PFSK-1 (cell line): Measurements from ENCODE around the gene KCNQ1OT1.

Source experiments
- FOXP2 ChIP-seq: optimal IDR thresholded peaks from 2 replicates; pipeline ENCODE3; 2011; ENCODE audit warnings: borderline replicate concordance, control low read depth, inconsistent platforms; ENCODE audit not compliant: insufficient read depth; ENCODE audit errors: extremely low read length, extremely low read depth
- POLR2AphosphoS5 ChIP-seq: IDR thresholded peaks from 2 replicates; pipeline ENCODE4 v1.6.1; 2012; ENCODE audit warnings: low read depth, mild to moderate bottlenecking, control low read depth, low read length, moderate library complexity
- SIN3A ChIP-seq: IDR thresholded peaks from 2 replicates; pipeline ENCODE4 v1.6.1; 2012; ENCODE audit warnings: mild to moderate bottlenecking, low read length, moderate library complexity, borderline replicate concordance; ENCODE audit not compliant: insufficient read depth
- TAF1 ChIP-seq: IDR thresholded peaks from 2 replicates; pipeline ENCODE4 v1.6.1; 2012; ENCODE audit warnings: low read length, control low read depth, borderline replicate concordance; ENCODE audit not compliant: insufficient read depth
- TF ChIP-seq, protein P1 (sequence below), 2 experiments: IDR thresholded peaks; 2 replicates each; pipeline versions ENCODE4 v1.6.1 to v1.8.0; 2011 to 2012; ENCODE audit warnings: low read depth in 2 of 2, low read length in 2 of 2, control low read depth in 1 of 2, inconsistent platforms in 1 of 2, mild to moderate bottlenecking in 1 of 2, moderate library complexity in 1 of 2; ENCODE audit not compliant: insufficient read depth in 1 of 2

The KCNQ1OT1 gene

DNA sequence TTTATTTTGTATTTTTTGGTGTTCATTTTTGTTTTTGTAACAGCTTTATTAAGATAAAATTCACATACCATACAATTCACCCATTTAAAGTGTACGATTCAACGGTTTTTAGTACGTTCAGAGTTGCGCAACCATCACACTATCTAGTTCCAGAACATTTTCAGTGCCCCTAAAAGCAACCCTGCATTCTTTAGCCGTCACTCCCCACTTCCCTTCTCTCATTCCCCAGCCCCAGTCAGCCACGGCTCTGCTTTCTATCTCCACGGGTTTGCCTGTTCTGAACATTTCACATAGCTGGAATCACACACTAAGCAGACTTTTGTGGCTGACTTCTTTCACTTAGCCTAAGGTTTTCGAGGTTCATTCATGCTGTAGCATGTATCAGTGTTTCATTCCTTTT is 9.6 kb upstream of the KCNQ1OT1 start:
- TF ChIP-seq TAF1, result no peak
- no peak for TF ChIP-seq POLR2AphosphoS5
- TF ChIP-seq, protein P1, sequence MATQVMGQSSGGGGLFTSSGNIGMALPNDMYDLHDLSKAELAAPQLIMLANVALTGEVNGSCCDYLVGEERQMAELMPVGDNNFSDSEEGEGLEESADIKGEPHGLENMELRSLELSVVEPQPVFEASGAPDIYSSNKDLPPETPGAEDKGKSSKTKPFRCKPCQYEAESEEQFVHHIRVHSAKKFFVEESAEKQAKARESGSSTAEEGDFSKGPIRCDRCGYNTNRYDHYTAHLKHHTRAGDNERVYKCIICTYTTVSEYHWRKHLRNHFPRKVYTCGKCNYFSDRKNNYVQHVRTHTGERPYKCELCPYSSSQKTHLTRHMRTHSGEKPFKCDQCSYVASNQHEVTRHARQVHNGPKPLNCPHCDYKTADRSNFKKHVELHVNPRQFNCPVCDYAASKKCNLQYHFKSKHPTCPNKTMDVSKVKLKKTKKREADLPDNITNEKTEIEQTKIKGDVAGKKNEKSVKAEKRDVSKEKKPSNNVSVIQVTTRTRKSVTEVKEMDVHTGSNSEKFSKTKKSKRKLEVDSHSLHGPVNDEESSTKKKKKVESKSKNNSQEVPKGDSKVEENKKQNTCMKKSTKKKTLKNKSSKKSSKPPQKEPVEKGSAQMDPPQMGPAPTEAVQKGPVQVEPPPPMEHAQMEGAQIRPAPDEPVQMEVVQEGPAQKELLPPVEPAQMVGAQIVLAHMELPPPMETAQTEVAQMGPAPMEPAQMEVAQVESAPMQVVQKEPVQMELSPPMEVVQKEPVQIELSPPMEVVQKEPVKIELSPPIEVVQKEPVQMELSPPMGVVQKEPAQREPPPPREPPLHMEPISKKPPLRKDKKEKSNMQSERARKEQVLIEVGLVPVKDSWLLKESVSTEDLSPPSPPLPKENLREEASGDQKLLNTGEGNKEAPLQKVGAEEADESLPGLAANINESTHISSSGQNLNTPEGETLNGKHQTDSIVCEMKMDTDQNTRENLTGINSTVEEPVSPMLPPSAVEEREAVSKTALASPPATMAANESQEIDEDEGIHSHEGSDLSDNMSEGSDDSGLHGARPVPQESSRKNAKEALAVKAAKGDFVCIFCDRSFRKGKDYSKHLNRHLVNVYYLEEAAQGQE (IDR thresholded peaks at IDR 0.05; ENCODE audit: insufficient read depth in 1 of 2, low read depth in 2 of 2, low read length in 2 of 2), result no peak
- TF ChIP-seq FOXP2, result no peak
- TF ChIP-seq SIN3A, result no peak

DNA sequence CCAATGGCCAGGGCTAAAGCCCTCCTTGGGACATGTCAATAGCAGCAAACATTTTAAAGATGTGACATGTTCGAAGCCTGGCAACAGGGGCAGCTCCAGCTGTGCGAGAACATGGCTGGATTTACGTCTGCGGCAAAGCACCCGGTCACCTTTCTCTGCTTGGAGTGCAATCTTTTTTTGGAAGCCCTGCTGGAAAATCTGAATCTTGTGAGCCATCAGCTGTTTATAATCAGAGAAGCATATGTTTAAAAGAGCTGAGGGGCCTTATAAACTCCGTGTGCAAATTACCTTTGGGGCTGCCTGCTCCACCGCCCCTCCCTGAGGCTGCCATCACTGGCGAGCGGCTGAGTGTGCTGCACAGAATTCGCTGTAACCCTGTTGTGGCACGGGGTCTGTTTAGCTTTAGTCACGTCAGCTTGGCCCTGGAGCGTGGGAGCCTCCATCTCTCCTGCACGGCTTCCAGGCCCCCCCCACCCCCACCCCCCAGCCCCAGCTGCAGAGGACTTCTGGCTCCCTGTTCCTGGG is 9.0 kb upstream of the KCNQ1OT1 start:
- no peak for TF ChIP-seq POLR2AphosphoS5
- TF ChIP-seq FOXP2, result no peak
- no peak for TF ChIP-seq SIN3A

DNA sequence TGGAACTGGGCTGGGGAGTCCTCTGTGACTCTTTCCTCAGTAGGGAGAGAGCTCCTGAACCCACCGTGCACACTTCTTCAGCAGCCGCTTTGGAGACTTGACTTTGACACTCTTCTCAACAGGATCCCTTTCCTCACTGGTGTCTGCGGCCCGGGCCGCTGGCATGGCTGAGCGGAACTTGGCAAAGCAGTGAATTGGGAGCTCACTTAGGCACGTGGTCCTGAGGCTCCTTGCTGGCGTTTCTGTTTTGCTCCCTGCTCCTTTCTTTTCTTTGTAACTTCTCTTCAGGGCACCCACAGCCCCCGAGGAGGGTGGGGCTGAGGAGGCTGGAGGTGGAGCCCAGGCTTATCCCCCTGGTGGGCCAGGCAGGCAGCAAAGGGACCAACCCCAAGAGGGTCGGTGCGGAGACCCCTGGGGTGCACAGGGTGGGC is 8.4 kb upstream of the KCNQ1OT1 start:
- TF ChIP-seq SIN3A (no peak), TAF1 (no peak), FOXP2 (no peak), POLR2AphosphoS5 (no peak)
- TF ChIP-seq, protein P1 (IDR thresholded peaks at IDR 0.05; ENCODE audit: insufficient read depth in 1 of 2, low read depth in 2 of 2, low read length in 2 of 2), result no peak

DNA sequence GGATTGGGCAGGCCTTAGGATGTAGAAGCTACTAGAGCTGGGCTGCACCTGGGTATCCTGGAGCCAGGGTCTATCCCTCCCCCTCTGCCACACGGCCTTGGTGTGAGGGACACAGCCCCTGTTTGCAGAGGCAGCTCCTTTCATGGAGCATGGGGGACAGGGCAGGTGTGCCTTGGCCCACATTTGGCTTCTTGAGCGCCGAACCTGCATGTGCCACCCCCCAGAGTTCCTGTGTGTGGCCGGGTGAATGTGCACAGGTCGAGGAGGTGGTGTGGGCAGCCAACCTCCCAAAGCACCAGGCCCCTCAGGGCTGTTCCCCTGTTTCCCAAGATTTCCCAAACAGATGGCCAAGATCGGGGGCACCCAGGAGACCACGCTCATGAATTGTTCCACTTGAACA is 7.9 kb upstream of the KCNQ1OT1 start:
- TF ChIP-seq, protein P1 (IDR thresholded peaks at IDR 0.05; ENCODE audit: insufficient read depth in 1 of 2, low read depth in 2 of 2, low read length in 2 of 2), result no peak
- TF ChIP-seq FOXP2, result no peak
- TF ChIP-seq POLR2AphosphoS5, result no peak
- no peak for TF ChIP-seq TAF1
- TF ChIP-seq SIN3A, result no peak

DNA sequence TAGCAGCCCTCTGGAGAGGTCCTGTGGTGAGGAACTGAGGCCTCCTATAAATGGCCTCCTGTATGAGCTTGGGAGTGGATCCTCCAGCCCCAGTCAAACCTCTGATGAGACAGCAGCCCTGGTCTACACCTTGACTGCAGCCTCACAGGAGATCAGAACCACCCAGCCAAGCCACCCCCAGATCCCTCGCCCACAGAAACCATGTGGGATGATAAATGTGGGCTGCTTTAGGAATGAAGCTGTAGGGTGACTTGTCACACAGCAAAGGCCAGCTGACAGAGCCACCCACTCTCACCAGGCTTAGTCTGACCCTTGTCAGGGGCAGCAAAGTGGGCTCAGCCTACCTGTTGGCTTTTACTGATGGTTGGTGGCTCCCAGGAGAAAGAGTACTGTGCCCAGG is 6.5 kb upstream of the KCNQ1OT1 start:
- TF ChIP-seq, protein P1 (IDR thresholded peaks at IDR 0.05; ENCODE audit: insufficient read depth in 1 of 2, low read depth in 2 of 2, low read length in 2 of 2), result no peak
- TF ChIP-seq SIN3A (no peak), POLR2AphosphoS5 (no peak), TAF1 (no peak), FOXP2 (no peak)
